GM12865 (cell line): ENCODE results near the gene LHPP.

Experiments
- DNase-seq: peaks from one replicate; pipeline ENCODE4 v3.0.0; 2010; ENCODE audit warnings: low read depth
- H3K4me3 ChIP-seq: 2 replicates; pipeline ENCODE4 v1.5.1; 2011; ENCODE audit warnings: mild to moderate bottlenecking, low read depth, low read length, control low read depth
- CTCF ChIP-seq: IDR thresholded peaks from 2 replicates; pipeline ENCODE4 v1.5.1; 2011; ENCODE audit warnings: low read length, control low read depth, low read depth, inconsistent platforms; ENCODE audit not compliant: insufficient read depth; ENCODE audit errors: missing control alignments

LHPP gene

GRCh38 chr10:124560377-124561105, 98.9 kb downstream of the LHPP start:
- no peak for TF ChIP-seq CTCF
- no peak overlapping the region for H3K4me3 ChIP-seq
- no peak for DNase-seq

- no peak for DNase-seq
- H3K4me3 ChIP-seq: no peak overlapping the region
- no peak for TF ChIP-seq CTCF
Measured at GRCh38 chr10:124561206-124561605, 99.6 kb downstream of the LHPP start.

- no peak for DNase-seq
- H3K4me3 ChIP-seq: no peak overlapping the region
- no peak for TF ChIP-seq CTCF
Measured at GRCh38 chr10:124562425-124563060, 100.9 kb downstream of the LHPP start.

GRCh38 chr10:124563320-124564040, 101.9 kb downstream of the LHPP start:
- no peak for TF ChIP-seq CTCF
- no peak for DNase-seq
- H3K4me3 ChIP-seq: no peak overlapping the region

- no peak for DNase-seq
- no peak for TF ChIP-seq CTCF
- H3K4me3 ChIP-seq: no peak overlapping the region
Measured at GRCh38 chr10:124564881-124565280, 103.3 kb downstream of the LHPP start.

- DNase-seq: peak; percentile 18
- no peak overlapping the region for H3K4me3 ChIP-seq
- peak; percentile 35 for TF ChIP-seq CTCF
Measured at GRCh38 chr10:124565565-124566221, 104.1 kb downstream of the LHPP start.
